ENCODE measurements around the gene SMAD7. TPM values are rescaled to one million over a fixed set of nuclear protein-coding genes. Genes with fewer than 3 reads are reported as not detected.
"Not testable (repeated sequence)": the region's sequence is repeated elsewhere in the genome, so short reads cannot be mapped to it uniquely, and the experiment has no call there.

Gene SMAD7
- polyA plus RNA-seq, 2 of the 4 experiments (the other 2 are of a cell fraction) = 19.9 to 26.9 TPM

GRCh38 chr18:48874701-48875162, 76.0 kb downstream of the SMAD7 start:
- FAIRE-seq (no peak), DNase-seq (ENCODE audit: low read depth in 1 of 2, low spot score in 1 of 2) (no peak), ATAC-seq (no peak)
- Histone ChIP-seq H3K4me1 (peaks cover 36% of the 10 kb centered on the region), H3K4me2 (no peak overlapping the region), H3K9me3 (no peaks in the 10 kb centered on the region), H3K27ac (peak overlapping the region; percentile 78 to 94), H3K4me3 (no peak overlapping the region)
- WGBS (ENCODE audit: missing lambda C conversion rate) = 93% methylated on average over 15 of the region's 15 CpGs
- CTCF ChIA-PET = interaction anchor here (0.9 kb wide), 1 partner anchor 9 kb away, joined by 3 read pairs; no protein-coding TSS in a partner anchor
- POLR2A ChIA-PET = interaction anchor here (0.6 kb wide), 1 partner anchor 42 kb away, joined by 3 read pairs; no protein-coding TSS in a partner anchor
- TF ChIP-seq MAX (IDR thresholded peaks at IDR 0.05) = no peak
- no peak for TF ChIP-seq HDAC2 (IDR thresholded peaks at IDR 0.05)
- no peak for TF ChIP-seq PHF8 (IDR thresholded peaks at IDR 0.05; ENCODE audit: borderline replicate concordance, low read depth)
- no peak for TF ChIP-seq EHF (CRISPR knock-in tag; IDR thresholded peaks at IDR 0.05)
- TF ChIP-seq POLR2A (IDR thresholded peaks at IDR 0.05; ENCODE audit: low read length) = no peak
- no peak for TF ChIP-seq GATA3 (IDR thresholded peaks at IDR 0.05; ENCODE audit: borderline replicate concordance)
- no peak for TF ChIP-seq POLR2AphosphoS2 (conservative IDR thresholded peaks at IDR 0.05; ENCODE audit: low read length)
- TF ChIP-seq USF2 (IDR thresholded peaks at IDR 0.05) = no peak
- TF ChIP-seq FOSB (CRISPR knock-in tag; IDR thresholded peaks at IDR 0.05) = no peak

- H3K4me2 ChIP-seq = no peak overlapping the region; the same call in 1 of the 3 replicates
- ChIA-PET CTCF (interaction anchor here (0.8 to 1.5 kb wide), 3 partner anchors 10 to 100 kb away, joined by 3 read pairs; no protein-coding TSS in a partner anchor), POLR2A (interaction anchor here (0.6 kb wide), 1 partner anchor 42 kb away, joined by 3 read pairs; no protein-coding TSS in a partner anchor)
- DNase-seq (ENCODE audit: low read depth in 1 of 2, low spot score in 1 of 2) (no peak), ATAC-seq (no peak), FAIRE-seq (no peak)
- H3K4me3 ChIP-seq = no peak overlapping the region
- no peak for TF ChIP-seq PHF8 (IDR thresholded peaks at IDR 0.05; ENCODE audit: borderline replicate concordance, low read depth)
- TF ChIP-seq ATOH8 (CRISPR knock-in tag; IDR thresholded peaks at IDR 0.05; ENCODE audit: low read depth) = no peak
- TF ChIP-seq EP300 (IDR thresholded peaks at IDR 0.05) = no peak
- no peaks in the 10 kb centered on the region for H3K9me3 ChIP-seq
- peaks cover 40% of the 10 kb centered on the region for H3K4me1 ChIP-seq
- peak overlapping the region; percentile 78 to 94 for H3K27ac ChIP-seq
- WGBS (ENCODE audit: missing lambda C conversion rate) = 88% methylated on average over 5 of the region's 5 CpGs
Measured at GRCh38 chr18:48874233-48874632, 76.5 kb downstream of the SMAD7 start.

DNA sequence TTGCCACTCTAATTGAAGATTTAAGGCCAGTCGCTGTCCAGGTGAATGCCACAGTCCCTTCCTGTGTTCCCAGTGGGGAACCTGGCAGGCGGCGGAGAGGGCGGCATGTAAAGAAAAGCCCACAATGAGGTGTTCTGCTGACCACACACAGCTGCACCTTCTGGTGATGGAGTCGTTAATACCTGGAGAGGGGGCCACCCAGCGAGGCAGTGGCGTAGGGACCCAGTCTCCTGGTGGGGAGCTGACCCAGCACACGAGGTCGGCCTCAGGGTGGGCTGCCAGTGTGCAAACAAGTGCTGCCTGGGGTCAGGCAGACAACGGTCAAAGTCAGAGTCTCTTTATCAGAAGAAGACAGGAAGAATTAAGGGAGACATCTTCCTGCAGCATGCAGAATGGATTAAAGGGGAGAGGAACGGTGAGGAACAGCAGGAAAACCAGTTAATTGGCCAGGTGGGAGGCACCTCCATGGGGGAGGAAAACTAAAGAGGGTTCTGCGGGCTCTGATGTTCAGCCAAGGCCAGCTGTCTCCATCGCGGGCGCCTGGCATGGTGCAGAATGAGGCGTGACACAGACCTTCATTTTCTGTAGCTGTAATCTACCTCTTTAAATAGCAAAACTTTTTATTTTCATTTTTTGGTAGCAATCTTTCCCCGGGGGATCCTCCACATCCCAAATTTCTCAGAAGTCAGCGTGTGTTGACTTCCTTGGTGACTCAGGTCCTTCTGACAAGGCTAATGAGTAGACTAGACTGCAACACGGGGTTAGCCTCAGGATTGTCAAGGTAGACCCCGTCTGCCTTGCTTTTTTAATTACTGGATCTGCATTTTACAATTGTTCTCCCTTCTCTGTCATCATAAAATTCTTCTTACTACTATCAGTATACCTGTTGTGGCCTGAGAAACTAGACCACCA, 78.3 kb downstream of the SMAD7 start:
- H3K4me3 ChIP-seq = no peak overlapping the region
- no peaks in the 10 kb centered on the region for H3K9me3 ChIP-seq
- peak overlapping the region; percentile 56 for H3K4me2 ChIP-seq
- CTCF ChIA-PET = interaction anchor here (1.5 kb wide), 1 partner anchor 98 kb away, joined by 3 read pairs; no protein-coding TSS in a partner anchor
- ATAC-seq (no peak), FAIRE-seq (no peak), DNase-seq (ENCODE audit: low read depth in 1 of 2, low spot score in 1 of 2) (no peak)
- peak overlapping the region; percentile 78 to 94 for H3K27ac ChIP-seq
- 69% methylated on average over 18 of the region's 20 CpGs for WGBS (ENCODE audit: missing lambda C conversion rate)
- POLR2A ChIA-PET = no interaction called here
- H3K4me1 ChIP-seq = peaks cover 45% of the 10 kb centered on the region
- TF ChIP-seq E2F6 (IDR thresholded peaks at IDR 0.05; ENCODE audit: borderline replicate concordance, low read depth) (no peak), SREBF2 (IDR thresholded peaks at IDR 0.05) (no peak), TP53 (CRISPR knock-in tag; IDR thresholded peaks at IDR 0.05) (no peak)

DNA sequence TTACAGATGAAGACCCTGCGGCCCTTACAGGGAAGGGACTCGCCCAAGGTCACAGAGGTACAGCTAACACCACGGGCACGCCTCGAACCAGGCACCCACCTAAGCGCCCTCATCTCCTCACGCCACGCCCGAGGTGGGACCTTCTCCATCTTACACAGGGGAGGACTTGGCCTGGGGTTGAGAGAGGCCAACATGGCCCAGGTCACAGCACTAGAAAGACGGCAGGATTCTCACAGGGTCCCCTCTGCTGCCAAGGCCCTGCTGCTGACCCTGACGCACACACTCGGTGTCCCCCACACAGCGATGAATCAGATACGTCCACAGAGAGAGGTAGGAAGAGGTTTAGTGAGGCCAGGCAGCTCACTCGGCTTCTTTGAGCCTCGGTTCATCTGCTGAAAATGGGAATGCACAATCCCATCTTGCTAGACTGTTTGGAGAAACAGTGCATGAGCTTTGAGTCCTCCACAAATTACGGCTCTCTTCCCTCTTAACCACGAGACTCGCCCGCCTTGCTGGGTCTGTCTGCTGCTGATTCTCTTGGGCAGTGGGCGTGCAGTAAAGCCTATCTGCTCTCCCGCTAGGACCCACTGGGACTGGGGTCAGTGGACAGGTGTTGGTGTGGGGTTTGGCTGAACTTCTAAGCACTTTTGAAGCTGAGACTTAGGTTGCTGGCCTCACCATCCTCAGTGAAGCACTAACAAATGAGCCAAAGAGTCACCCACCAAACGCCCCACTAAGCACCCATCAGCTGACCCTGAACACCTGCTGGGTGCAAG, 79.2 kb downstream of the SMAD7 start:
- Histone ChIP-seq H3K9me3 (no peaks in the 10 kb centered on the region), H3K4me1 (peaks cover 45% of the 10 kb centered on the region), H3K4me3 (no peak overlapping the region), H3K27ac (peak overlapping the region; percentile 78 to 94; a peak in 5 of 6 replicates), H3K4me2 (no peak overlapping the region)
- DNase-seq (ENCODE audit: low read depth in 1 of 2, low spot score in 1 of 2) = no peak
- ChIA-PET POLR2A (no interaction called here), CTCF (no interaction called here)
- no peak for FAIRE-seq
- 94% methylated on average over 23 of the region's 23 CpGs for WGBS (ENCODE audit: missing lambda C conversion rate)
- ATAC-seq = no peak
- no peak for TF ChIP-seq BHLHE40 (IDR thresholded peaks at IDR 0.05; ENCODE audit: low read depth, low read length)

- H3K4me3 ChIP-seq; POLR2A ChIA-PET; ATAC-seq; H3K9me3 ChIP-seq; DNase-seq (ENCODE audit: low read depth in 1 of 2, low spot score in 1 of 2); FAIRE-seq; CTCF ChIA-PET; H3K4me2 ChIP-seq: not testable (repeated sequence)
- Histone ChIP-seq H3K4me1 (peaks cover 45% of the 10 kb centered on the region), H3K27ac (peak overlapping the region in 1 of 2 experiments; percentile 60; a peak in 2 of 6 replicates)
- 96% methylated on average over 10 of the region's 13 CpGs for WGBS (ENCODE audit: missing lambda C conversion rate)
Measured at GRCh38 chr18:48870926-48871325, 79.8 kb downstream of the SMAD7 start.

Measured in A549 (cell line).